HG03060 (cell line): ENCODE data around the gene CAMK2G.
"Not testable (repeated sequence)": the region's sequence is repeated elsewhere in the genome, so short reads cannot be mapped to it uniquely, and the experiment has no call there.

Source experiments
- ATAC-seq: cut with Tn5 transposase; IDR thresholded peaks from one replicate; pipeline ENCODE4 v1.9.1; 2021; ENCODE audit warnings: low read depth, moderate number of reproducible peaks; ENCODE audit not compliant: unreplicated experiment

CAMK2G gene

DNA sequence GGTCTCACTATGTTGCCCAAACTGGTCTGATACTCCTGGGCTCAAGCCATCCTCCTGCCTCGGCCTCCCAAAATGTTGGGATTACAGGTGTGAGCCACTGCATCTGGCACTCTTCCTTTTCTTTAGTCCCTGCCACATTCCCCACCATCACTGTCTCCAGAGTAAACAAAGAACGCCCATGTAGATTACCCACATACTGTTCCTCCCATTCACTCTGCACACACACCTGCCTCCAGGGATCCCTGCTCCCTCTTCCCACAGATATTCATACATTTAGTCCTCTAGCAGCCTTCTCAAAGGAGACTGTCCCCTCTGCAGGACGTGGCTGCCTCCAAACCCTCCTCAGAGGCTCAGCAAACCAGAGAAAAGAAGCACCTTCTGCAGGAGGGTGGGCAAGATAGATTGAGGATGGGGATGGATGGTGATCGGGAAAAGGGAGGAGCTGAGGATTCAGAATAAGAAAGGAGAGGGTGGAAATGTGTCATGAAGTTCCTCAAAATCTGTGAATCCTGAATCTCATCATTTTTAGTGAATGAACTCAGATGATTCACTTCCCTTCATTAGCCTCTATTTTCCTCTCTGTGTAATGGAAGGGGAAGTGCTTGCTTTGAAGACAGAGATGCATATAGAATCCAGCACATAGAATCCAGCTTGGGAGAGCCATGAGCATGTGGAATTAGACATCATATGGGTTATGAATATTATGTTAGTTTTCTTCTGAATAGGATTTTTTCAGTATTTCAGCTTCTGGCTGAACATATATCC, 31.1 kb upstream of the CAMK2G start:
- ATAC-seq = no peak

DNA sequence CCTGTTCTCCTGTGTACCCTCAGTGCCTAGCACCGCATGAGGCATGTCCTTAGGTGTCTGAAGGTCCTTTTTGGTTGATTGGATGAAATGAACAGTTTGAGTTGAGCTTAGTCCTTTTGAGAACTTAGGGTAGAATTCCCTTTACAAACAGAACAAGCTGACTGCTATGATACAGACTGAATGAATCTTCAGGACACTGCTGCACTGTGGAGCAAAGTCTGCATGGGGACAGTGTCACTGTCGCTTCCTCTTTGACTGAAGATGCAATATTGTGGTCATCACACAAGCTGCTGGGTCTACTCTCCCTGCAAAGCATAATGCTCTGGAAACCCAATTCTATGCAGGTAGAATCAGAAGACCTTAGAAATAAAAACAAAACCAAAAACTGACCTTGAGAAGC, 28.0 kb upstream of the CAMK2G start:
- no peak for ATAC-seq

DNA sequence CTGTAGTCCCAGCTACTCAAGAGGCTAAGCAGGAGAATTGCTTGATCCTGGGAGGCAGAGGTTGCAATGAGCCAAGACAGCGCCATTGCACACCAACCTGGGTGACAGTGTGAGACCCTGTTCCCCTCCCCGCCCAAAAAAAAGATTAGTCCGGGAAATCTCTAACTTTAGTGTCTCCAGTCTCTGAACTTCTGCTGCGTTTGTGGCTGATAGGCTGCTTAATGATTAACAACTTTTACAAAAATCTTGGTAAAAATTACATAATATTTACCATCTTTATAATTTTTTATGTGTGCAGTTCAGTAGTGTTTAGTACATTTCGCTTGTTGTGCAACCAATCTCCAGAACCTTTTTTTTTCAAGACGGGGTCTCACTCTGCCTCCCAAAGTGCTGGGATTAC, 26.9 kb upstream of the CAMK2G start:
- ATAC-seq = no peak

DNA sequence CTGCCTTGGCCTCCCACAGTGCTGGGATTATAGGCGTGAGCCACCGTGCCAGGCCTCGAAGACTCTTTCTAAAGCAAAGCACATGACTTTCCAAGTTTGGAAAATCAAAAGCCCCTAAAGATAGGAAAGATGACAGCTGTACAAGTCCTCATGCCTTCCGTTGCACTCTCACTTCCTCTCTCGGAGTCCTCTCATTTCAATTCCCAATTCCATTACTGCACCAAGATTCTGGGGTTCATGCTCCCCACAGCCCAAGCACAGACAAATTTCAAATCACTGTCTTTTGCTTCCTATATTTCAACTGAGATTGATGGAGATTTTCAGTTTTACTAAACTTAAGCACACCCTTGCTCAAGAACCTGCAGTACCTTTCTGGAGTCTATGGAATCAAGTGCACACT, 25.7 kb upstream of the CAMK2G start:
- ATAC-seq = no peak

DNA sequence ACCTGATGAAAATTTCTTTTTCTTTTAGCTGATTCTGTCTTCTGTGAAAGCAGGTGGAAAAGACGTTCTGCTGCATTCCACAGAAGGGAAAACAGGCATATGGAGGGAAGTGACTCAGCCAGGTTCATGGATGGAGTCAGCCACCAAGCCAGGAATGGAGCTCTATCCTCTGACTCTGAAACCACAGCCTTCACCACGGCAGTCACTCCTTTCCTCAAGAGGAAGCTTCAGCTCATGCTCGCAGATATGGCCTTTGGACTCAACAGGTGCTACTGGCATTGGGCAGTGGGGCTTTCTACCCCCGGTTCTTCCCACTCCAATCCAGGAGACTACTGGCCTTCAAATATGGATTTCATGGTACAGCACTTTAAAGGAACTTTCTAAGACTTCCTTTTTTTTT, 25.1 kb upstream of the CAMK2G start:
- no peak for ATAC-seq

DNA sequence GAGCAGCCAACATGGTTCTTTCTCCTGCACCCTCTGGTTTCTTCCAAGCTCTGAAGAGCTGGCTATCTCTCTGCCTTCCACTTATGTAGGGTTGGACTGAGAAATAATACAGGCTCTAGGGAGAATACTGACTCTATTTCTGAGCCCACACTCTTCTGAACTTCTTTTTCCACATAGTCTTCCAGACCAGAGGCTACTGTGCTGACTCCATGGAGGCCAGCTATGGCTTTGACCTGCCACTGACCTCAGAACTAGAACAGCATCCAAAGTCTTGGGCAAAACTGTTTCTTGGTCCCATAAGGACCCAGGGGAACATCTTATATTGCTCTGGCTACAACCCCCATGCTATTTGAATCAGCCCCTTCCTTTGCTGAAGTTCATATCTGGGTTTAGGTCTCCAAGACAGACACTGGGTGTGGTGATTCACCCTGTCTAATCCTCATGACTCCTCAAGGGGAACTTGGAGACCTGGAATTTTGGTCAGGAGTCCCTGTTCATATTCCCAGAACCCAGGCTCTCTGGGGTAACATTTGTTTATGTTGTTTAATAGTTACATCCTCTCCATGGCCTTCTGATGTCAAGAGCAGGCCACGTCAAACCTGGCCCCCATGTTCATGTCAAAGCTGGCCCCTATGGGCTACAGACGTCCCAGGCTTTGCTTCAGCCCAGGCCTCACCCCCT, 24.5 kb upstream of the CAMK2G start:
- ATAC-seq = no peak

DNA sequence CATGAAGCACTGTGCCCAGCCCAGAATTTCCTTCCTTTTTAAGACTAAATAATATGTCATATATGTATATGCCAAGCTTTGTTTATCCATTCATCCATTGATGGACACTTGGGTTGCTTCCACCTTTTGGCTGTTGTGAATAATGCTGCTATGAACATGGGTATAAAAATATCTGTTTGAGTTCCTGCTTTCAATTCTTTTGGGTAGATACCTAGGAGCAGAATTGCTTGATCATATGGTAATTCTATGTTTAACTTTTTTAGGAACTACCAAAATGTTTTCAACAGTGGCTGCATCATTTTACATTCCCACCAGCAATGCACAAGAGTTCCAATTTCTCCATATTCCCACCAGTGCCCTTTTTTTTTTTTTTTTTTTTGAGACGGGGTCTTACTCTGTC, 23.3 kb upstream of the CAMK2G start:
- ATAC-seq = no peak

DNA sequence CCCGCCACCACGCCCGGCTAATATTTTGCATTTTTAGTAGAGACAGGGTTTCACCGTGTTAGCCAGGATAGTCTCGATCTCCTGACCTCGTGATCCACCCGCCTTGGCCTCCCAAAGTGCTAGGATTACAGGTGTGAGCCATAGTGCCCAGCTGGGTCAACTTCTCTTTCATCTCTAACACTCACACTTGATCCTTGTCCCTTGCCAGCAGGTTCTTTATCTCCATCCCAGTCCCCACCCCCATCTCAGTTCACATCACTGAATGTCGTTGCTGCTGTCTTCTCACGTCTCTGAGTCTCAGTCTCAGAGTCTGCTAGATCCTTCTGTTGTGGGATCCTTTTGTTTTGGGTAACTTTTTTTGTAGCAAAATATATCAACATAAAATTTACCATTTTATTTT, 21.0 kb upstream of the CAMK2G start:
- not testable (repeated sequence) for ATAC-seq

DNA sequence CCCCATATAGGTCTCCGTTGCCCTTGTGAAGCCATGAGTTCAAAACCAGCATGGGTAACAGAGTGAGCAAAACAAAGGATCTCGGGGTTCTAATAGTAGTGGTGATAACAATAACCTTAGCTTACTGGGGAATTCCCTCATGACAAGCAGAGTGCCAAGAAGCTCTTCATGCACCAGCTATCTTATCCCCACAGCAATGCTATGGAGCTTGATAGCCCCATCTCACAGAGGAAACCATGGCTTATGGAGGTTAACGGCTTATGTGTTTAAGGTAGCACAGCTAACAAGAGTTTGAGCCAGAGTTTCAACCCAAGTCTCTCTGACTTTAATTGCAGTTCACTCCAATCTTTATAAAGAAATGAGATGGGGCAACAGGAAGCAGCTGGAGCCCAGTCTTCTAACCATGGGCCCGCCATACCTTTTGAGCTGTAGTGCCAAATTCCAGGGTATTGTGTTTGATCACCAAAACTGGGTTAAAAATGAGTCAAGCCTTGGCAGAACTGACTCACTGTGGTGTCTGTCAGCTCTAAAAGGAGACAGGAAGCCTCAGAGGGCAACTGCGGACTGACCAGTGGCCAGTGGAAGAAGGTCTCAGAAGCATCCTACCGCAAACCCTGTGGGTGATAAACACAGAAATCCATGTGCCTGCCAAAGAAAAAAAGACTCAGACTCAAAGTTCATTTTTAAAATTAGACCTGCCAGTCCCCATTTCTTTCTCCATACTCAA, 20.1 kb upstream of the CAMK2G start:
- no peak for ATAC-seq

DNA sequence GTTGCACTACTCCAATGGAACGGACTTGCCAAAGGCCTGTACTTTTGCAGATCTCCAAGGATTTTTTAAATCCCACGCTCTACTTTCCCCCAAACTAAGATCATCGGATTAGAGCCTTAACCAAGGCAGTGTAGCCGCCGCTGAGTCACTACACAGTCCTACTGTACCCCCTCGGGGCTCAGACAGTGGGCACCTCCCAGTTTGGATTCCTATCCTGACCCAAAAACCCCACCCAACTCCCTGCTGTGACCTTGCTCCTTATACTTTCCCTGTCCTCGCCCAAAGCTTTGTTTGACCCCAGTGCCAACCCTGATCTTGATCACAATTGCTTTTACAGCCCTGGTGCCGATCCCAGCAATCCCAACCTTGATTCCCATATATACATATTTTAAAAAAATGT, 19.1 kb upstream of the CAMK2G start:
- no peak for ATAC-seq

DNA sequence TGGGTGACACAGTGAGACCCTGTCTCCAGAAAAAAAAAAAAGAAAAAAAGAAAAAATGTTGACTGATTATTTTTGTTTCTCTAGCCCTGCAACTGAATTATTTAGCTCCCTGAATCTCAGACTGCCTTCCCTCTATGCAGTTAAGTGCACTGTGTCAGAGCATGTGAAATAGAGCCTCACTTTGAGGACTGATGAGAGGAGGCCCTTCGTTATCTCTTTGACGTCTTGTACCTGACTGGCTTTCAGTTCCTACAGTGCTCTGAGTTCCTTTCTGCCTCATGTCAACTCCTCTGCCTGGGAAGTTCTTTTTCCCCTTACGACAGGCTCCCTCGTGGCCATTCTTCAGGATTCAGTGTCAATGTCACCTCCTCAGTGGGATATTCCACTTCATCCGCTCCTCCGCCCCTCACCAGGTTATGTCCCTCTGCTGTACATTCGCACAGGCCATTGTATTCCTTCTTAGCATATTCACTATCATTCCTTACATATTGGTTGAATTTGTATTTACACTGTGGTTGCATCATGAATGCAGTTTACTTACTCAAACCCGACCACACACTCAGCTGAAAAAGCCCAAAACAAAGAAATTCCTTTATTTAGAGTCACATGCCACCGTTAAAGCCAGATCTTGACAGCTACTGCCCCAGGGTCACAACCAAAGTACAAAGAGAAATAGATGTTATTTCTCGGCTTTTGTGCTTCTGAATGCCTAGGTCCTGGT, 18.1 kb upstream of the CAMK2G start:
- no peak for ATAC-seq

DNA sequence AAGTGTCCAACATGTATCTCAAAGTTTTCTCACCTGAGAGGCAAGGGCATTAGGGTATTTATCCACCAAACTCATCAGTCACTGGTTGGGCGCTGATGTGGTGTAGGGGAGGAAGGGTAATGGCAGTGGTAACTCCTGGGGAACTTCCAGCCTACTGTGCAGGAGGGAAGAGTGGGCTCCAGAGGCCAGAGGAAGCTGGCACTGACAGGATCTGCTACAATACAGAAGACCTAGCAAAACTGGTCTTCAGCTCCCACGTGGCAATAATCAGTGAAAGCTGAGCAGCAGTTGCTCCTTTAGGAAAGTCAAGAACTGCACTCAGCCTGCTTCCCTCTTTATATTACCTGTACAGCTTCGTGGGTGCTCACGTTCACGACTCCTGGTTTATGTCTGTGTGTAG, 17.2 kb upstream of the CAMK2G start:
- no peak for ATAC-seq

DNA sequence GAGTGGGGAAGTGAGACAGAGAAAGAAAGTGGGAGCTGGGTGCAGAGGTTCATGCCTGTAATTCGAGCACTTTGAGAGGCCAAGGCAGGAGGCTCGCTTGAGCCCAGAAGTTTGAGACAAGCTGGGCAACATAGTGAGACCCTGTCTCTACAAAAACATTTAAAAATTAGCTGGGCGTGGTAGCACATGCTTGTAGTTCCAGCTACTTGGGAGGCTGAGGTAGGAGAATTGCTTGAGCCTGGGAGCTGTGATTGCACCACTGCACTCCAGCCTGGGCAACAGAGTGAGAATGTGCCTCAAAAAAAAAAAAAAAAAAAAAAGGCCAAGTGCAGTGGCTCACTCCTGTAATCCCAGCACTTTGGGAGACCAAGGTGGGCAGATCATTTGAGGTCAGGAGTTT, 16.5 kb upstream of the CAMK2G start:
- ATAC-seq = not testable (repeated sequence)

DNA sequence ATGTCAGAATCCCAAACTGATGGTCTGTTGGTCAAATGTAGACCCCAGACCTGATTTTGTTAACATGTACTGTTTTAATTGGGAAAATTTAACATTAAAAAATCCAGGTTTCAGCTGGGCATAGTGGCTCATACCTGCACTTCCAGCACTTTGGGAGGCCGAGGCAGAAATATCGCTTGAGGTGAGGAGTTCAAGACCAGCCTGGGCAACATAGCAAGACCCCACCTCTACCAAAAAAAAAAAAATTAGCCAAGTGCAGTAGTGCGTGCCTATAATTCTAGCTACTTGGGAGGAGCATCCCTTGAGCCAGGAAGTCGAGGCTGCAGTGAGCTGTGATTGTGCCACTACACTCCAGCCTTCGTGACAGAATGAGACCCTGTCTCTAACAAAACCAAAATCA, 15.9 kb upstream of the CAMK2G start:
- ATAC-seq = no peak

DNA sequence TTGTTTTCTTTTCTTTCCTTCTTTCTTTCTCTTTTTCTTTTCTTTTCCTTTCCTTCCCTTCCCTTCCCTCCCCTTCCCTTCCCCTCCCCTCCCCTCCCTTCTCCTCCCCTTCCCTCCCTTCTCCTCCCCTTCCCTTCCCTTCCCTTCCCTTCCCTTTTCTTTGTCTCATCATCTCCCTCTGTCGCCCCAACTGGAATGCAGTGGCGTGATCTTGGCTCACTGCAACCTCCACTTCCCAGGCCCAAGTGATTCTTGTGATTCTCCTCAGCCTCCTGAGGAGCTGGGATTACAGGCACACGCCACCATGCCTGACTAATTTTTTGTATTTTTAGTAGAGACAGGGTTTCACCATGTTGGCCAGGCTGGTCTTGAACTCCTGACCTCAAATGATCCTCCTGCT, 15.1 kb upstream of the CAMK2G start:
- ATAC-seq = not testable (repeated sequence)

DNA sequence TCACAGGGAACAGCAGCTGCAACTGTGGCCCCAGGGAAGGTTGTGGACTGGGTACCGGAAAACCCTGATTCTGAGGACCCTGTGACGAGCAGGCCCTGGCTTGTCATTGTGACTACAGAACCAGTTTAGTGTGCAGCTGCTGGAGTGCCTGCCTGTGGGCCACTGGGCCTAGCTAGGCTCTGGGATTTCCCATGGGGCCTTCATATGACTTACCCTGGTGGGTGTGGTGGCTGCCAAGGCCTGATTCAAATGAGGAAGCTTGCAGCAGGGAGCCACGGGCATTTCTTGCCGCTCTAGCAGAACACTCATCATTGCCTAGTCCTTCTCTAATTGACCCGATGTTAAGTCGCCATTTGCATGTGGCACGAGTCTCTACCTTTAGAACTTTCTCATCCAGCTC, 14.7 kb upstream of the CAMK2G start:
- no peak for ATAC-seq

DNA sequence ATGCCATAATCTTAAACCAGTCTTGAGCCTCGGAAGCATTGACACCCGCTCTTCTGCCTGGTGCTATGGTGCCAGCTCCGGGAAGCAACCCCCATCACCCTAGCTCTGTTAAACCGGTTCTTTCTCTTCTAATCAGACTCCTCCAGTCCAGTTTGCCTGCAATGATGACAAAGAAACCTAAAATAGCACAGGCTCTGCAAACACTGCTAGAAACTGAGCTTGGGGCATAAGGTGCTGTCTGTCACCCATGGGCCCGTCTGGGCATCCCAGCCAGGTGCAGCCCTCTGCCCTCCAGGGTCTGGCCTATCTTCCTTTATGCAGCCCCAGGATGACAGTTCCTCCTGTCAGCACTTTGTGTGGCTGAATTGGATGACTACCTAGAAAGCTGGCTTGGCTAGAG, 14.2 kb upstream of the CAMK2G start:
- no peak for ATAC-seq

DNA sequence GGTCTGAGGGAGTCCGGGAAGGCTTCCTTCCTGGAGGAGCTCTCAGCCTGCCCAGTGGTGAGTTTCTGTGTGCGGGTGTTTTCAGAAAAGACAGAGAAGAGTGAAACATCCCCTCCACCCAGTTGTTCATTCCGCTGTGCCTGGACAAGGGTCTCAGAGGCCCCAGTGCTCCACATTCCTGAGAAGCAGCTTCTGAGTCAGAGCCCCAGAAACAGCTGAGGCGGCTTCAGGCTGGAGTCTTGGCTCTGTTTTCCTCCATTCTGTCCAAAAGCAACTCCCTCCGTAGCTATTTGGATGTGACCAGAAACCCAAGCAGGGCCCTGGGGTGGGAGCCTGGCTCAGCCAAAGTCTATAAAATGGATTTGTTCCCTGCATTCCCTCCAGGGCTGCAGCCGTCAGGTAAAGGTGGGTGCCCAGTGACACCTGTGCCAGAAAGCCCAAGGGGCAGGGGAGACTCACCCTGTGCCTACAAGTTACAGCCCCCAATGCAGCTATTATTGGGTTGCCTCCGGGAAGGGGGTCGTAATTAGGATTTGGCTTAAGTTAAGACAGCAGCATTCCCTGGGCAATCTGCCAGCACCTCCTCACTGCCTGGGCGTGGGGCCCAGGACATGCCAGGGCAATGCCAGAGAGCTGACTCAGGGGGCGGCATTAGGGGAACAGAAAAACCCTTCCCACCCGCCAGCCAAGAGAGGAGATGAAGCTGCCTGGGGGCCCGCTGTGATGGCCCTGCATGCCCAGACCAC, 13.1 kb upstream of the CAMK2G start:
- ATAC-seq = no peak

DNA sequence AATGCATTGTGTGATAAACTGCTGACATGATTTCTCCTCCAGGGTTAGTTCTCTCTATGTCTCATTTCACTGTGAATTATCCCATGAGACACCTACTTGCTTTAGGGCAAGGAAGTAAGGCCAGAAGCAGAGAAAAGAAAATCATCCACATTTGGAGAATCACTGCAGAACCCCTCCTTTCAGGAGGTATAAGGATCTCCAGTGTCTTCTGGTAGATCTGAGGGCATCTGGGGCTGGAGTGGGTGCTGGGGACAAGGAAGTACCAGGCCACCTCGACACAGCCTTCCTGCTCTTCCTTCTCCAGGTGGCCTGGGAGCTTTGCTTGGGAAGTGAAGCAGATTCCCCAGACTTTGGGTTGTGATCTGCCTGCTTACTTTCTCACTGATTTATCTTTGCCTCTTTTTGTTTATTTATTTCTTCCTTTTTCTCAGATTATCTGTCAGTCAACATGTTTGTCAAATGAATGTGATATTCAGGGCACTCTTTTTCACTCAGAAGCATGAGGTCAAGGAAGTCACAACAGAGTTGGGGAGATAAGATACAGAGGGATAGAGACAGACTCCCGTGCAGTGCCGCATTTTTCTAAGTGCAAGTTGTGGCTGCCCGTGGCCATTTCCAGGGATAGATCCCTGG, 12.4 kb upstream of the CAMK2G start:
- no peak for ATAC-seq

DNA sequence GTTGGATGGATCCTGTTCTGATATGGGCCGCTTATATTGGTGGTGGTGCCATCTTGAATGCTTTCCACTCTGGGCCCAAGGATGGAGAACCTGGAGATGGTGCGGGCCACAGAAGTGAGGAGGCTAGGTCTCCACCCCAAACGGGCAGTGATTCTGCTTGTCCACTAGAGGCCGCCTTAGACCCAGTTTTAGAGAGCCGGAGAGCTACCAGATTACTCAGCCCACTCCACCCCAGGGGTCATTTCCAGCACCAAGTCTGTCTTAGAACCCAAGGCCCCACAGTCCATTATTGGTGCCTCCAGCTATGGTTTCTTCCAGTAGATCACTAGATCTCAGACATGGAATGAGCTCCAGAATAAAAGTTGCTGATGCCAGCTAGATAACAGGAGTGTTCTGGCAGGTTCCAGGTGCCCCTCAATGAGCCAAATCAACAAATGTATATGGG, 11.8 kb upstream of the CAMK2G start:
- no peak for ATAC-seq
